Activated T-cell treated with anti-CD3 and anti-CD28 coated beads for 24 hours (primary cell): ENCODE measurements around the gene KCNQ2.
"Not testable (repeated sequence)": the region's sequence is repeated elsewhere in the genome, so short reads cannot be mapped to it uniquely, and the experiment has no call there.

Experiments
- DNase-seq: peaks from one replicate; pipeline ENCODE4 v3.0.0-alpha.2; 2020; ENCODE audit warnings: low read depth

KCNQ2 gene

DNA sequence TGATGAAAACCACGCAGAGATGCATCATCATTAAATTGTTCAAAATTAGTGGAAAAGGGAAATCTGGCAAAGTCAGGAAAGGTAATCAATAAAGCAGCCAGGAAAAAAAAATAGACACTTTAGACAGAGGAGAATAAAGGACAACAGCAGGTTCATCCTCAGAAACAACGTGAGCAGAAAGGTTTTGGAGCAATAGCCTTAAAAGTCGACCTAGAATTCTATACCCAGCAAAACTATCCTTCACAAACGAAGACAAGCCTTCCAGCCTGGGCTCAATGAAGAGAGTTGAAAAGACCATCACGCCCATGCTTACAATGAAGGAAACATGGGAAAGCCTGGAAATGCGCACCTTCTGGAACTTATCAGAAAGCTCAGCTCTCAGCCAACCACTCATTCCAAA, 86.6 kb downstream of the KCNQ2 start:
- DNase-seq: no peak

DNA sequence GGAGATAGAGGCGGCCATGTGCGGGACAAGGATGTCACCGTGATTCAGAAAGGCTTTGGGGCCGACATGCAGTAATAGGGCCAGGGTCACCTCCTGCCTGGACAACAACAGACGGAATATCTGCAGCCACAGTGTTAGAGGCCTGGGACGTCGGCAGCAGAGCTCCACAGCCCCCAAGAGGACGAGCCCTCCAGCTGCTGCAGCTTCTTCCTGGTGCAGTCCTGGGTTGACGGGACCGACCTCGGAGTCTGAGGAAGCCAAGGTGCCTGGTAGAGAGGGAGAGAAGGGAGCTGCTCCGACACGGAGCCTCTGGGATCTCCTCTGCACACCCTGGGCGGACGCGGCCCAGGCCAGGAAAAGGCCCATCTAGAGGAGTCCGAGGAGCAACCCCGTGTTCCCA, 88.1 kb downstream of the KCNQ2 start:
- DNase-seq: no peak

DNA sequence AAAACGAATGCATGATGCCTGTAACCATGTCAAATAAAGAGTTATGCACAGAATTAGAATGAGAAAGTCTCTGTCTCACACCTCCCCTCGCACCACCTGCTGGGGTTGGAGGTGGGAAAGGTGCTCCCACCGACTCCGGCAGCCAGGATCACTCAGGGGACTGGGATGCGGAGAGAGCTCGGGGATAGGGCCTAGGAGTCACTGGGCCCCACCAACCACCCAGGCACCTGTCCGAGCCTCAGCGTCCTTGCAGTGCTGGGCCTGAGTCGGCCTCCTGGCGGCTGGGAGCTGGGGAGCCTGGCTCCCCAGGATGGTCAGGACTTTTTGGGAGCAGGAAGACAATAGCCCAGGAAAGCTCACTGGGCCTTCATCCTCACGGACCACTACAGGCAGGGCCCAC, 88.9 kb downstream of the KCNQ2 start:
- DNase-seq: no peak

DNA sequence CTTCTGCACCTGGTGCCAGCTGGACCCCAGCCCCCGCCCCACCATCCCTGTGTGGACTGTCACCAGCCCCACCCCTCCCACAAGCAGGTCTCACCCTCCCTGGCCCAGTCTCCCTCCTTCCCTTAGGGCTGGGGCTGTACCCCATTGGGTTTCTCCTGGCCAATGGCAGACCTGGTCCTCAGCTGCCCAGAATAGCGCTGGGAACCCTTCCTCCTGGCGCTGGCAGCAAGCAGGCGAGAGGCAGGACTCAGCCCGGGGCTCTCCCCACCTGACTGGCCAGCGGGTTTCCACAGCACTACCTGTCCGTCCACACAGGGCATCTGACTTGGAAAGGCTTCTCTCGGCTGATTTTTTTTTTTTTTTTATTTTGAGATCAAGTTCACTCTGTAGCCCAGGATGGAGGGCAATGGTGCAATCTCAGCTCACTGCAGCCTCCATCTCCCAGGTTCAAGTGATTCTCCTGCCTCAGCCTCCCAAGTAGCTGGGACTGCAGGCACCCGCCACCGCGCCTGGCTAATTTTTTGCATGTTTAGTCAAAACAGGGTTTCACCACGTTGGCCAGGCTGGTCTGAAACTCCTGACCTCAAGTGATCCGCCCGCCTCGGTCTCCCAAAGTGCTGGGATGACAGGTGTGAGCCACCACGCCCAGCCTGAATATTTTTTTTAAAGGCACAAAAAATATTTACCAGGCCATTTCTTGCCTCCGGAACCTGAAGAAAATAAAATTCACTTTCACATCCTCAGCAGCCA, 89.7 kb downstream of the KCNQ2 start:
- DNase-seq: no peak

DNA sequence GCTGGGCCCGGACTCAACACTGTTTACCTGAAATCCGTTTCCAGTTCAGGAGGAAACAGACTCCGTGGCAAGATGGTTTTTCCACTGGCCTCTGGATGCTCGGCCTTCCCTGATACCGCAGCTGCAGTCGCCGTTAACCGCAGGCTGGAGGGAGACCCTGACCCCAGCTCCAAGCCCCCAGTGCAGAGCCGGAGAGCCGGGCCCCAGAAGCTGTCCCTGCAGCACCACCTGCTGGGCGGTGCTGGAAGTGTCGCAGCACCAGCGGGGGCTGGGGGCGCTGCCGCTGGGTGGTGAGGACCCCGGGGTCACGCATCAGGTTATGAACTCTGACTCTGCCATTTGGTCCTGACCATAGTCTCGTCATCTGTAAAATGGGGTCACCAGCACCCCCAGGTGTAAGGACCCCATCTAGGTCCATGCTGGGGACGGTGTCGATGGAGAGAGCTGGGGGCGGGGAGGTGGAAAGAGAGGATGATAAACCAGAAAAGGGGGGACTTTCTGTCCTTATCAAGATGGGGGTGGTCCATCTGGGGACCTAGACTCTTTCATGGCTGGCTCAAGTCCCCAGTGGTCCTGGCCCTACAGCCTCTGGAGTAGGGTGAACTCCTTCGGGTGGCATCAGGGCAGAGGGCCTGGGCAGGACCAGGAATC, 90.5 kb downstream of the KCNQ2 start:
- DNase-seq: peak; percentile 9

DNA sequence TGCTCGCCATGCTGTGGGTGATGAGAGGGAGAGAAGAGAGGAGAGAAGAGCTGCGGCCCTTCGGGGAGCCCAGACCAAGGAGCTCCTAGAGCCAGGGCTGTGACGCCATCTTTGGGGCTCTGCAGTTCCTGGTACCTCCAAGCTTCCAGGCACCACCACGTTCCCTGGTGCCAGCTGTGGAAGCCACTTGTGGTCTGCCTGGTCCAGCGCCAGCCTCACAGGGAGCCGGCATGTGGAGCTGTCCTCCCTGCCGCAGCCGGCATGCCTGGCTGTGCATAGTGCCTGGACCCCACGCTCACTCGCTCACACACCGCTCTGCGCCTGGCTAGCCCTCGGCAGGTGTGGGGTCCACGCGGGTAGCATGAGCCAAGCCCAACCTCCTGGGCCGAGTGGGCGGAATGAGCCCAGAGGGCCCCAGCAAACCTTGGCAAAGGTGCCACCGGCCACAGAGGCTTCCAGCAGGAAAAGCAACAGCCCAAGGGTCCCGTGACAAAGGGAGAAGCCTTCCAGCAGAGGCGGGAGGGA, 92.0 kb downstream of the KCNQ2 start:
- no peak for DNase-seq

DNA sequence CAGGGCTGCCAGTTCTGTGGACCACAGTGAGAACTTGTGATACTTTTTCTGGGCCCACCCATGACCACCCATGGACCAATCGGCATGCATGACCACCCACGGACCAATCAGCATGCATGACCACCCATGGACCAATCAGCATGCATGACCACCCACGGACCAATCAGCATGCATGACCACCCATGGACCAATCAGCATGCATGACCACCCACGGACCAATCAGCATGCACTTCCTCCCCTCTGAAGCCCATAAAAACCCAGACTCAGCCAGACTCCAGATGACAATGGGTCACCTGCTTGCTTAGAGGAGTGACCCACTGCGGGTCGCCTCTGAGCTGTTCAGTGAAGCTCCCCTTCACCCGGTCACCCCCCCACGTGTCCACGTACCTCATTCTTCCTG, 92.6 kb downstream of the KCNQ2 start:
- DNase-seq: not testable (repeated sequence)

DNA sequence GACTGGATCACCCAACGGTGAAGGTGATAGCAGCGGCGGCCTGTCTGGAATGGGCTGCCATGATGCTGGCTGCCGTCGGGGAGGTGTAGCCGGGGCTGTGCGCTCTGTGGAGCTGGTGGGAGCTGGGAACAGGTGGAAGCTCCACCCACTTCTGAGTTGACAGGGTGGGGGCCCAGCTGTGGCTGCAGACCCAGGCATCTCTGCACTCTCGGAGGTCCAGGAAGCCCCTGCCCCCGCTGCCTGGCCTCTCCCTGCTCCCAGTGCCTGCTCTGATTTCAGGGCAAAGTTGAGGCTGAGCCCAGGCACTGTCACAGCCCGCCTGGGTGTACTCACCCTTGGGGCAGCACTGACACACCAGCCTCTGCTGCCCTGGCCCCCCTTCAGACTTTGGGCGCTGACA, 93.2 kb downstream of the KCNQ2 start:
- DNase-seq: no peak

DNA sequence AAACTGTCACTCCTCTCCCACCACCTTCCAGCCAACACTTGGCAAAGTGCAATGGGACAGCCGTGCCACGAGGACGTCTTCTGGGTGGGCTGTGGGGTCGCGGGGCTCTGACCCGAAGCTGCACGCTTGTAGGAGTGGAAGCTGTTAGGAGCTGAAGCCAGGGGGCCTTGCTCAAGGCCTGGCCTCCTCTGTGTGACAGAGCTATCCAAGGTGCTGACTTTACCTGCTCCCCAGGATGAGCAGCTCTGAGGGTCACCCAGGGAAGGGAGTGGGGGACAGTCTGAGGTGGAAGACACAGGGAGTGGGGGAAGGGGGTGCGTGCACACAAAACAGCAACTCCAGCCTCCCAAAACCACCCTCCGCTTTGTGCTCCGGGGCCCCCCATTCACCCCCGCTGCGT, 93.8 kb downstream of the KCNQ2 start:
- DNase-seq: no peak

DNA sequence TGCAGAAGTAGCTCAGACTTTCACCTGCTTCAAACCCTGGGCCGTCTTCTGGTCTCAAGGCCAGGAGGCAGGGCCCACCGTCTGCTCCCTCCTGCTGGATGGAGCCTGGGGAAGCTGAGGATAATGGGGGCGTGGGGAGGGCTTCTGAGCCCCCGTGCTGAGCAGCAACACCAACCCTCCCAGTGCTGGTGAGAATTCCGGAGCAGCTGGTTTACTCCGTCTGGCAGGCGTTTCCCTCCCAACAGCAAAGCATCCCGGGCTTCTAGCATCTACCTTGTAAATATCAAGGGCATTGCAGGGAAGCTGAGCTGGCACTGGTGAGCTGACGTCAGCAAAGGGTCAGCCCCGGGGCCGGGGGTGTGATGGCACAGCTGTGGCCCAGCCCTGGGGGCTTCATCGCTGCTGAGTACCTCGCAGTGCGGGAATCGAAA, 94.5 kb downstream of the KCNQ2 start:
- no peak for DNase-seq

DNA sequence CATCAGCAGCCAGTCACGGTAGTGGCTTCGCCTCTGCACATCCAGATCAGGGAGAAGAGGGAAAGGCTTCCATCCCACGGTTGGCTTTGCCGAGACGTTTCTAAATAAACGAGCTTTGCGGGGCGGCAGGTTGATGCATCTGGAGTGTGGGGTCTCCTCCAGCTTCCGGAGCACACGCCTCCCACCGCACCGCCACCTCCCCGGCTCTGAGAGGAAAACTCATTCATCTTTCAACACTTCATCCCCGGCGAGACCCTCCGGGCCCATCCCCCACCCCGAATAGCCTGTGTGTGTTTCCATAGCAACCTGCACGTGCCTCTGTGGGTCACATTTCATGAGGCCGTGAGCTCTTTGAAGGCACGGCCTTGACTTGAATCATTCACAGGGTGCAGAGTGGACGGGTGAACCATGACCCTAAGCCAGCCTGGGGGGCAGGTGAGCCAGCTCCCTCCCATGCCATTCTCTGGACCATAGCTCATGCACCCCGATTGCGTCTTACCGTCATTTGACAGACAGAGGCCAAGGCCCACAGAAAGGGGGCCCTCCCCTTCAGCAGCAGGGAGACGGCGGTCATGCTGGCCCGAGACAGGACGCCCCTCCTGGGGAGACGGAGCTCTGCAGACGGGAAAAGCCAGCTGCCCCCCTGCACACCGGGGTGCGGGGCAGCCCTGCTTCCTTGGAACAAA, 95.1 kb downstream of the KCNQ2 start:
- DNase-seq: no peak

DNA sequence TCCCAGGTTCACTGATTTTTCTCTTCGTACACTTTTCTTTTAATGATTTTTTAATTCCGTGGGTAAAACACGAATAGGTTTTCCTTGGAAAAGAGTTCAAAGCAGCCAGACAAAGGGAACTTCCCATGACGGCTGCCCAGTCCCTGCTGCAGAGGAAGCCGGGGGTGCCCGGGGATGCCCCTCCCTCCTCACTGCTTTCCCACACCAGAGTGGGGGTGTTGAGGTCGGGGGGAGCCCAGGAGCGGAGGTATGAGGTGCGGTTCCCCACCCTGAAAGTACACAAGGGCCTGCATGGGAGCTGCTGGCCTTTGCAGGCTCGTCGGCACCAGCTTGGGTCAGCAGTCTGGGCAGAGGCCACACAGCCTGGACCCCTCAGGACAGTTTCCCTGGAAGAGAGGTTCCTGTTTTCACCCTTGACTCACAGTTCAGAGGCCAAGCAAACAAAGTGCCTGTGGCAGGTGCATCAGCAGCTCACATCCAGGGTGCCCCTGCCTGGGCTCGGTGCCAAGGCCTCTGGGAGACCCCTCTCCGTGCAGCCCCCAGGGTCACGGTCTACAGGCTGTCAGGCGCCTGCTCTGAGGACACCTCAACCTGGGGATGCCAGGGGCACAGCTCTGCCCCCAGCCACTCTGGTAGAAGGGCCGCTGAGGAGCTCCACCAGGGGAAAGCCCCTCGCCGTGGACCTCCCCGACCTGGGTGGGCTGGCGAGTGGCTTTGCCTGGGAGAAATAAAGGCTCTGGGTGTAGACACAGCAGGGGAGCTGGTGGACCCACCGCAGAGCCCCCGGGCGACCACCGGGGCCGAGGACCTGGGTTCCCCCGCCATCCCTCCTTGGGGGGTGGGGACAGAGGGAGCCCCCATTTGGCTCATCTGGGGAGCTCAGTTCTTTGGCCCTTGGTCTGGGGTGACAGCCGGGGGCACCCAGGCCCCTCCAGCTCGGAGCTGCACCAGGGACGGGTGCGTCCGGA, 95.9 kb downstream of the KCNQ2 start:
- no peak for DNase-seq

DNA sequence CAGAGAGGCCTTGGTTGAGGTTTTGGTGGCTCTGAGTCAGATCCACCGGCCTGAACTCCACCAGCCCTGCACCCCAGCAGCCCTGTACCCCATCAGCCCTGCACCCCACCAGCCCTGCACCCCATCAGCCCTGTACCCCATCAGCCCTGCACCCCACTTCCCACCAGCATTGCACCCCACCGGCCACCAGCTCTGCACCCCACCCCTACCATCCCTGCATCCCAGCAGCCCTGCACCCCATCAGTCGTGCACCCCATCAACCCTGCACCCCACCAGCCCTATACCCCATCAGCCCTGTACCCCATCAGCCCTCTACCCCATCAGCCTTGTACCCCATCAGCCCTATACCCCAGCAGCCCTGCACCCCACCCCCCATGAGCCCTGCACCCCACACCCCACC, 97.0 kb downstream of the KCNQ2 start:
- DNase-seq: no peak

DNA sequence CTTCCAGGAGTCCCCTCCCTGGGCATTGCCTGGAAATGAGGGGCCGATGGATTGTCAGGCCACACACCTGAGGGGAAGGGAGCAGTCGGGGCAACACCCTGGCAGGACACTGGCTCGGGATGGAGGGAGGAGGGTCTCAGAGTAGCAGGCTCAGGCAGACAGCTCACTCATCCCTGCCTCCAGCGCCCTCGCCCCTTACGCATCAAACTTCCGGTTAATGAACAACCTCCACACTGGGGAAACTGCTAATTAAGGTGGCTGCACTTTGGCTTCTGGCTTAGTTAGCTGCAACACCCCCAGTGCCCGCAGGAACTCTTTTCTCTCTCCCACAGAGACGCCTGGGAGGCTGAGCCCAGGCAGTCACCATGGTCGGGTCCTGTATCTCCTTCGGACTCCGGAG, 98.0 kb downstream of the KCNQ2 start:
- no peak for DNase-seq

DNA sequence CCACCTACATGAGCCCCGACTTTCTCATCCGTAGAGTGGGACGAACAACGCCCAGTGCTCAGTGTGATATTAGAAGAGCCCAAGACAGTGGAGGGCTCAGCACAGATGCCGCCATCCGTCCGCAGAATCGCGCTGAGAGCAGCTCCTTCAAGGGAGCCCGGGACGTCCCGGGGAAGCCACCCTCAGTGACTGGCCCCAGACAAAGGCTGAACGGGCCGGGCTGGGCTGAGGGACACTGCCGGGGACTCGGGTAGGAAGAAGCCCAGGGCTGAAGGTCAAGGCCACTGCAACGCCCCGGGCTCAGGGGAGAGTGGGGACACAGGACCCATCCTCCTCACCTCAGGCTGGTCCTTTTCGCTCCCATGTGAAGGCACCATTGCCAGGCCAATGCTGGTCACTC, 98.5 kb downstream of the KCNQ2 start:
- DNase-seq: no peak

DNA sequence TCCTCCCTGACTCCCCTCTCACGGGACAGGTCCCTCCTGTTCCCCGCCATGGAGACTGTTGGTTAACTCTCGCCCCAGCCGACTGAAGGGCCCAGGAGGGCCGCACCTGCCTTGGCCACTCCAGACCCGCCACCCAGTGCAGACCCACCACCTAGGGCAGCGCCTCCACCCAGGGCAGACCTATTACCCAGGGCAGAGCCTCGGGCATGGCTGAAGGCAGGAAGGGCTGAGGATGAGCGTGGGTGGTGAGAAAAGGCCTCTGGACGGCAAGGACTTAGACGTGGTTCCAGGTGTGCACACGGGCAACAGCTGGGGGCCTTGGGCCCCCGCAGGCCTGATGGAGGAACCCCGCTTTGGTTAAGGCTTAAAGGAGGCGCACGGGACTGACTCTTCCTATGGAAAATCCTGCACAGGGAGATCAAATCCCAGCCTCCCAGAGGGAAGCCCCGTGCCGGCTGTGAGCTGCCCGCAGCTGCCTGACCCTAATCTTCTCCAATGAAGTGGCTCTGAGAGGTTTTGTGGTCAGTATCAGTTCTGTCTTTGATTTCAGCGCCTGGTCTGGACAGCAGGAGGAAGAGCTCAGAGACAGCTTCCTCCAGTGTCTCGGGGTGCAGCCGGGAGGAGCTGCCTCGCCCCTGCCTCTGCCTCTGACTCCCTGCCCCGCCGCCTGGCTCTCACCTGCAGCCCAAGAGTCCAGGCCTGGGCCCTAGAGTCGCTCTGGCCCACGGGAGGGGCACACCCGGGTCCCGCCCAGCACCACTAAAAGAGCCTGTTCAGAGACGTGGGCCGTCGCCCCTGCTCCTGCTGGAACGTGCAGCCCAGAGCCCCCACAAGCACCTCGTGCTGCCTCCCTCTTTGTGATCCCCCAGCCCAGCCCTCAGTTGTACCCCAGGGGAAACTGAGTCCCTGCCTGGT, 99.2 kb downstream of the KCNQ2 start:
- no peak for DNase-seq

DNA sequence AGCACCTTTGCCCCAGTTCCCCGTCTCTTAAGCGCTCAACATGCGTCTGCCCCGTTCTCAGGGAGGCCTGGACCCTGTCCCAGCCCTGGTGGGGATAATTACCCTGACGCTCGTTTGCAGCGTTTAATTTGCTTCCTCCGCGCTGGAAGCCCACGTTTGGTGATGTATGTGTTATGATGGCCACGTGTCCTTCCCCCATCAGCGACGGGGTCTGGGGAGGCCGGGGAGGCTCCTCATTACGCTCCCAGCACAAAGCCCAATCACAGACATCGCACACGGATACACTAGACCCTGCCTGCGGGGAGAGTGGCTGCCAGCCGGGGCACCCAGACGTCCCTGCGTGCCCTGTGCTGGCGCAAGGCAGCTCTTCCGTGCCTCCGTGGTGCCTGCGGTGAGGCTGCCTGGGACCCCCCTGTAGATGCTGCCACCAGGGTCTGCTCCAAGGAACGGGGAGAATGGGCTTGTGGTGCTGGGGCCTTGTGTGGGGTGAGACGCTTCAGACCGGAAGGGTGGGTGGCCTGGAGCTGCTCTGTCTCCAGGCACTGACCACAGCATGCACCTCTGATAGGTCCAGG, 101.1 kb downstream of the KCNQ2 start:
- DNase-seq: no peak

DNA sequence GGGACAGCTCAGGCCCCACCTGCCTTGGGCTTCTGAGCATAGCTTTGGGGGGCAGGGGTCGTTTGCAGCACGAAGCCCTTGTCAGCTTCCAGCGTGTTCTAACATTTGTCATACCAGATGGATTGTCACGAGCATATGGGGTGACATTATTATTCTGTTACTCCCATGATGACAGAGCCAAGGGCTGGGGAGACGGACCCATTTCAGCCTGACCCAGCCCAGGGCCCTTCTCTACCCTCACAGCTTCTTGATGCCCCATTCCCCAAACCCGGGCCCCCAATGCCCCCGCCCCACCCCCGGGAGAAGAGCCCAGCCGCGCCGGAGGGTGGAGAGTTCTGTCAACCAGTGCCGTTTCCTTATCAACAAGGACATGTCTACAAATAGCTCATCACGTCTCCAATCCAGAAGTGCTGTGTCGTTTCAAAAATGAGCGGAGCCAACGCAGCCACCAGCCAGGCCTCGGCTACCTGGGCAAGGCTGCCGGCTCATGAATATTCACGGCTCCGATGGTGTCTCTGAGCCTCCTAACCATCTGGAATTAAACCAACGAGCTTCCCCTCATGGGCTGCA, 101.8 kb downstream of the KCNQ2 start:
- DNase-seq: no peak

DNA sequence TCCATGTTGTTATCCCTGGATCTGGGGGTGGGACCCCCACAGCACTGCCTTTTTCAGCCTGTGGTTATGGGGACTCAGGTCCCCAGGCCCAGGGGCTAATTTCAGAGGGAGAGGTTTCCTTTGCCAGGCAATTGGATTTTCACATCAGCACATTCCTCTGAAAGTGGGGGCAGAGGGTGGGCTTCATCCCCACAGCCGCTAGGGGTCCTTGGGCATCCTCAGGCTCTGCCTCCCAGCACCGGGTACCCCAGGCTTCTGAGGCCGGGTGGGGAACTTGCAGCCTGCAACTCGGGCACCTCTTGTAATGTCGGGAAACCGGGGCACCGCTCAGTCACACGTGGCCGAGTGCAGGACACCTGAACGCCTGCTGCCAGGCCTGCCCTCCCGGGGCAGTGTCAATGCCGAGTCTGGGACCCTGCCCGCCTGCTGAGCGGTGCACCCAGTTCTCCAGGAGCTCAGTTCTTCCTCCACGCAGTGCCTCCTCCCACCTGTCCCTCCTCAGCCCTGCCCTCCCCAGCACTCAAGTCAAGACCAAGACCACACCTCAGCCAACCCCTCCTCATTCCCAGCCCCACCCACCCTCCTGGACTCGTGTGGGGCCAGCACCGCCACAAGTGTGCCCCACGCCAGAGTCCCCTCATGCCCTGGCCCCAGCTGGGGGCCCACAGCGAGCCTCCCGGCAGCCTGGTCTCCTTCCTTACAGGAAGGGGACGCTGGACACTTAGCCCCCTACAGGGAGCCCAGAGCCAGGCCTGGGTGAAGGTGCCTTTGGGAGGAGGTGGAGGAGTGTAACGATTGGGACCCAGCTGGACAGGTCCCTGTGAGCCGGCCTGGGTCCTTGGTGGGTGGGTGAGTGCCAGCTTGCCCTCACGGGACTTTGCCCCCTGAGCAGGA, 102.5 kb downstream of the KCNQ2 start:
- no peak for DNase-seq
